B cell (primary cell): ENCODE data around the gene MSX1. TPM values are rescaled to one million over a fixed set of nuclear protein-coding genes. Genes with fewer than 3 reads are reported as not detected.

Experiments used
- ATAC-seq: fragments of 200-7000 bp; cut with Tn5 transposase; one replicate; pipeline ENCODE4 v1.10.0; 2021; ENCODE audit warnings: low read depth, mild to moderate bottlenecking, moderate number of reproducible peaks, moderate library complexity
- CTCF ChIA-PET: fragments of 350-600 bp; sonication (Branson Sonifier 250); formaldehyde crosslinking; loops from one replicate; lab custom pipeline; 2021; ENCODE audit warnings: antibody characterized with exemption, inconsistent platforms; lab: Charles Lee
- POLR2A ChIA-PET: fragments of 350-600 bp; sonication (Branson Sonifier 250); formaldehyde crosslinking; loops from one replicate; lab custom pipeline; 2021; ENCODE audit warnings: antibody characterized with exemption; lab: Charles Lee
- DNase-seq: peaks from one replicate; pipeline ENCODE4 v3.0.0; 2013
- H2AFZ ChIP-seq: 2 replicates; pipeline ENCODE4 v1.6.1; 2012; ENCODE audit warnings: mild to moderate bottlenecking, low read depth, low read length; ENCODE audit not compliant: insufficient read depth, poor library complexity, severe bottlenecking
- H3K27ac ChIP-seq, 2 donors: 1 replicate in 1 of 2; 2 replicates in 1 of 2; pipeline ENCODE4 v1.5.1; 2012 to 2013; ENCODE audit warnings: low read length in 2 of 2, mild to moderate bottlenecking in 2 of 2, moderate library complexity in 1 of 2
- H3K27me3 ChIP-seq, 4 experiments: fragments of 200-600 bp in 1 of 4; sonication (generic) in 1 of 4; replicated peaks in 1 of 4; 1 replicate in 2 of 4; 2 replicates in 2 of 4; pipeline versions ENCODE4 v1.6.1 to v1.7.0; 2013 to 2016; ENCODE audit warnings: low read length in 3 of 4, mild to moderate bottlenecking in 2 of 4, mixed read lengths in 1 of 4, moderate library complexity in 1 of 4; ENCODE audit not compliant: insufficient read depth in 4 of 4, control insufficient read depth in 3 of 4; ENCODE audit errors: control extremely low read depth in 1 of 4
- H3K36me3 ChIP-seq, 2 experiments: replicated peaks in 1 of 2; 1 replicate in 1 of 2; 2 replicates in 1 of 2; pipeline versions ENCODE4 v1.6.1 to v1.7.1; 2013; ENCODE audit warnings: low read length in 1 of 2; ENCODE audit not compliant: insufficient read depth in 2 of 2, control insufficient read depth in 1 of 2; ENCODE audit errors: control extremely low read depth in 1 of 2, extremely low read depth in 1 of 2
- H3K4me1 ChIP-seq, 2 donors: fragments of 200-600 bp in 1 of 2; sonication (generic) in 1 of 2; 1 replicate in 1 of 2; 2 replicates in 1 of 2; pipeline versions ENCODE4 v1.5.1 to v1.6.1; 2013 to 2017; ENCODE audit warnings: low read length in 2 of 2; ENCODE audit not compliant: control insufficient read depth in 2 of 2, insufficient read depth in 2 of 2
- H3K4me2 ChIP-seq: replicated peaks from 2 replicates; pipeline ENCODE3; 2012; ENCODE audit warnings: mild to moderate bottlenecking, low read depth, low read length; ENCODE audit not compliant: poor library complexity, severe bottlenecking
- H3K4me3 ChIP-seq, 5 experiments: fragments of 200-600 bp in 1 of 5; sonication (generic) in 1 of 5; 1 replicate in 3 of 5; 2 replicates in 2 of 5; pipeline versions ENCODE4 v1.5.1 to v1.7.0; 2011 to 2016; ENCODE audit warnings: low read length in 4 of 5, mild to moderate bottlenecking in 4 of 5, low read depth in 2 of 5, control low read depth in 1 of 5, moderate library complexity in 1 of 5; ENCODE audit not compliant: insufficient read depth in 1 of 5; ENCODE audit errors: control extremely low read depth in 1 of 5, extremely low read depth in 1 of 5
- H3K79me2 ChIP-seq: fragments of 200-600 bp; sonication (generic); one replicate; pipeline ENCODE4 v1.6.0; 2016; ENCODE audit warnings: low read length; ENCODE audit not compliant: control insufficient read depth, insufficient read depth
- H3K9ac ChIP-seq: fragments of 200-600 bp; sonication (generic); 2 replicates; pipeline ENCODE4 v1.6.1; 2017; ENCODE audit warnings: mild to moderate bottlenecking, low read length, moderate library complexity
- H3K9me3 ChIP-seq, 3 donors: one replicate each; pipeline versions ENCODE4 v1.6.1 to v1.7.1; 2013; ENCODE audit warnings: low read length in 2 of 3; ENCODE audit not compliant: control insufficient read depth in 2 of 3, insufficient read depth in 1 of 3; ENCODE audit errors: control extremely low read depth in 1 of 3
- H4K20me1 ChIP-seq: 2 replicates; pipeline ENCODE4 v1.6.0; 2012; ENCODE audit warnings: mild to moderate bottlenecking, low read length; ENCODE audit not compliant: insufficient read depth, control insufficient read depth, poor library complexity, severe bottlenecking
- H3K27ac Mint-ChIP-seq: one replicate; pipeline ENCODE4 v1.8.0; 2021; ENCODE audit warnings: mixed read lengths
- H3K27me3 Mint-ChIP-seq: one replicate; pipeline ENCODE4 v1.8.0; 2021; ENCODE audit warnings: mixed read lengths
- H3K4me1 Mint-ChIP-seq: one replicate; pipeline ENCODE4 v1.8.0; 2021; ENCODE audit warnings: mixed read lengths
- H3K4me3 Mint-ChIP-seq: one replicate; pipeline ENCODE4 v1.8.0; 2021; ENCODE audit warnings: mixed read lengths
- H3K9me3 Mint-ChIP-seq: one replicate; pipeline ENCODE4 v1.8.0; 2022; ENCODE audit warnings: mixed read lengths; ENCODE audit not compliant: insufficient read depth
- EZH2 ChIP-seq: IDR thresholded peaks from 2 replicates; pipeline ENCODE4 v1.6.1; 2012; ENCODE audit warnings: borderline replicate concordance, low read depth, mild to moderate bottlenecking, moderate library complexity, low read length; ENCODE audit not compliant: insufficient read depth, poor library complexity, severe bottlenecking
- WGBS: methylation state at CpG from one replicate; pipeline ENCODE4 v1.1.5; 2013; ENCODE audit warnings: missing lambda C conversion rate; ENCODE audit not compliant: insufficient coverage; 5-methylcytosine and 5-hydroxymethylcytosine counted together
- intact Hi-C: fragments of 100-400 bp; cut with micrococcal nuclease; formaldehyde crosslinking; loops from one replicate; pipeline ENCODE4 v1.10.0; 2022
- polyA plus RNA-seq: library from polyadenylated mRNA; depleted of rRNA; stranded (reverse); fragments of >200 nt; gene quantifications from 2 replicates; pipeline ENCODE4 v1.2.3, GENCODE V29; 2012
- total RNA-seq, 2 donors: library from RNA; stranded (reverse); fragments of 120-200 nt in 1 of 2; gene quantifications; 1 replicate in 1 of 2; 2 replicates in 1 of 2; pipeline versions ENCODE4 v1.2.3 to v1.2.4, GENCODE V29; 2013 to 2022
- TF ChIP-seq, protein P1 (sequence below): fragments of 200-600 bp; IDR thresholded peaks from one replicate; pipeline ENCODE4 v1.8.0; 2022; ENCODE audit warnings: antibody characterized with exemption, mild to moderate bottlenecking

MSX1 gene
- total and polyA plus RNA-seq, 2 donors (not counting 1 experiment from before 2014, with no cell fraction given): 0.09 TPM; not detected in 1

- H3K36me3 ChIP-seq: no peaks in the 10 kb centered on the region
- H3K4me3 ChIP-seq: no peak overlapping the region
- peaks cover 0 to 13% (median 0%) of the 10 kb centered on the region in 3 donors for H3K9me3 ChIP-seq
- no peak overlapping the region for H3K4me3 Mint-ChIP-seq
- H3K9ac ChIP-seq: no peak overlapping the region
- CTCF ChIA-PET: no interaction called here
- intact Hi-C loops: no loop called here
- no peak overlapping the region for H3K4me2 ChIP-seq
- no peak overlapping the region for H3K27ac ChIP-seq
- peaks cover 15% of the 10 kb centered on the region for H3K9me3 Mint-ChIP-seq
- TF ChIP-seq EZH2: no peak
- TF ChIP-seq, protein P1, sequence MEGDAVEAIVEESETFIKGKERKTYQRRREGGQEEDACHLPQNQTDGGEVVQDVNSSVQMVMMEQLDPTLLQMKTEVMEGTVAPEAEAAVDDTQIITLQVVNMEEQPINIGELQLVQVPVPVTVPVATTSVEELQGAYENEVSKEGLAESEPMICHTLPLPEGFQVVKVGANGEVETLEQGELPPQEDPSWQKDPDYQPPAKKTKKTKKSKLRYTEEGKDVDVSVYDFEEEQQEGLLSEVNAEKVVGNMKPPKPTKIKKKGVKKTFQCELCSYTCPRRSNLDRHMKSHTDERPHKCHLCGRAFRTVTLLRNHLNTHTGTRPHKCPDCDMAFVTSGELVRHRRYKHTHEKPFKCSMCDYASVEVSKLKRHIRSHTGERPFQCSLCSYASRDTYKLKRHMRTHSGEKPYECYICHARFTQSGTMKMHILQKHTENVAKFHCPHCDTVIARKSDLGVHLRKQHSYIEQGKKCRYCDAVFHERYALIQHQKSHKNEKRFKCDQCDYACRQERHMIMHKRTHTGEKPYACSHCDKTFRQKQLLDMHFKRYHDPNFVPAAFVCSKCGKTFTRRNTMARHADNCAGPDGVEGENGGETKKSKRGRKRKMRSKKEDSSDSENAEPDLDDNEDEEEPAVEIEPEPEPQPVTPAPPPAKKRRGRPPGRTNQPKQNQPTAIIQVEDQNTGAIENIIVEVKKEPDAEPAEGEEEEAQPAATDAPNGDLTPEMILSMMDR: no peak
- no peak overlapping the region for H3K27ac Mint-ChIP-seq
- peaks cover 0 to 8% (median 1%) of the 10 kb centered on the region in 4 experiments for H3K27me3 ChIP-seq
- ATAC-seq (no peak), DNase-seq (no peak)
- POLR2A ChIA-PET: no interaction called here
- no peak overlapping the region for H2AFZ ChIP-seq
- no peaks in the 10 kb centered on the region for H3K79me2 ChIP-seq
- no peaks in the 10 kb centered on the region for H3K4me1 Mint-ChIP-seq
- H3K4me1 ChIP-seq: no peaks in the 10 kb centered on the region
- WGBS: 80% methylated on average over 5 of the region's 7 CpGs
- H3K27me3 Mint-ChIP-seq: peaks cover 20% of the 10 kb centered on the region
- no peaks in the 10 kb centered on the region for H4K20me1 ChIP-seq
Observed at GRCh38 chr4:4825431-4825830, 34.0 kb upstream of the MSX1 start.

- Mint-ChIP-seq H3K27me3 (peaks cover 23% of the 10 kb centered on the region), H3K9me3 (peaks cover 12% of the 10 kb centered on the region), H3K27ac (no peak overlapping the region), H3K4me1 (no peaks in the 10 kb centered on the region), H3K4me3 (no peak overlapping the region)
- no peak overlapping the region for H3K4me3 ChIP-seq
- H3K4me2 ChIP-seq: no peak overlapping the region
- POLR2A ChIA-PET: no interaction called here
- TF ChIP-seq EZH2: no peak
- TF ChIP-seq, protein P1: no peak
- peaks cover 0 to 5% (median 0%) of the 10 kb centered on the region in 3 donors for H3K9me3 ChIP-seq
- WGBS: 81% methylated on average over 2 of the region's 2 CpGs
- H3K27ac ChIP-seq: no peak overlapping the region
- DNase-seq: no peak
- CTCF ChIA-PET: no interaction called here
- no peak overlapping the region for H3K9ac ChIP-seq
- no peaks in the 10 kb centered on the region for H4K20me1 ChIP-seq
- intact Hi-C loops: no loop called here
- H3K79me2 ChIP-seq: no peaks in the 10 kb centered on the region
- H2AFZ ChIP-seq: no peak overlapping the region
- no peak for ATAC-seq
- H3K27me3 ChIP-seq: peaks cover 0 to 10% (median 1%) of the 10 kb centered on the region in 4 experiments
- H3K4me1 ChIP-seq: no peaks in the 10 kb centered on the region
- H3K36me3 ChIP-seq: no peaks in the 10 kb centered on the region
Observed at GRCh38 chr4:4829837-4830236, 29.6 kb upstream of the MSX1 start.
